Lung (tissue), 12 donors: ENCODE measurements around the gene EPHB1. TPM values are rescaled to one million over a fixed set of nuclear protein-coding genes. Genes with fewer than 3 reads are reported as not detected.

Experiments
- ATAC-seq: fragments of 200-7000 bp; cut with Tn5 transposase; one replicate; pipeline ENCODE4 v1.9.1; 2020; ENCODE audit warnings: moderate number of reproducible peaks; ENCODE audit not compliant: insufficient read depth, low FRiP score
- DNase-seq, 3 donors: peaks; one replicate each; pipeline ENCODE4 v3.0.0-alpha.2; 2013 to 2017
- H3K27ac ChIP-seq, 2 donors: one replicate each; pipeline ENCODE4 v1.5.1; 2013; ENCODE audit warnings: mild to moderate bottlenecking in 2 of 2, moderate library complexity in 2 of 2, control low read depth in 1 of 2, inconsistent platforms in 1 of 2, low read depth in 1 of 2, low read length in 1 of 2
- H3K27me3 ChIP-seq, 3 donors: one replicate each; pipeline ENCODE4 v1.5.1; 2013; ENCODE audit warnings: low read length in 2 of 3; ENCODE audit not compliant: control insufficient read depth in 3 of 3, insufficient read depth in 3 of 3
- H3K36me3 ChIP-seq, 4 donors: one replicate each; pipeline ENCODE4 v1.5.1; 2013; ENCODE audit warnings: low read length in 4 of 4, mild to moderate bottlenecking in 1 of 4, moderate library complexity in 1 of 4; ENCODE audit not compliant: control insufficient read depth in 4 of 4, insufficient read depth in 4 of 4
- H3K4me1 ChIP-seq, 5 donors: one replicate each; pipeline ENCODE4 v1.5.1; 2013; ENCODE audit warnings: low read length in 5 of 5, mild to moderate bottlenecking in 2 of 5, moderate library complexity in 1 of 5; ENCODE audit not compliant: control insufficient read depth in 5 of 5, insufficient read depth in 5 of 5
- H3K4me3 ChIP-seq: one replicate; pipeline ENCODE4 v1.5.1; 2013; ENCODE audit warnings: mild to moderate bottlenecking, control low read depth, moderate library complexity
- H3K9ac ChIP-seq, 2 donors: one replicate each; pipeline ENCODE4 v1.5.1; 2013; ENCODE audit warnings: low read length in 2 of 2, control low read depth in 1 of 2; ENCODE audit not compliant: insufficient read depth in 1 of 2
- H3K9me3 ChIP-seq, 4 donors: one replicate each; pipeline ENCODE4 v1.5.1; 2013; ENCODE audit warnings: low read length in 3 of 4, mild to moderate bottlenecking in 1 of 4, moderate library complexity in 1 of 4; ENCODE audit not compliant: control insufficient read depth in 4 of 4, insufficient read depth in 3 of 4
- WGBS, 2 donors: extraction: QIAGEN DNeasy Blood & Tissue Kit; methylation state at CpG; one replicate each; pipeline ENCODE4 v1.1.7; 2013; 5-methylcytosine and 5-hydroxymethylcytosine counted together
- polyA plus RNA-seq, 2 donors: library from polyadenylated mRNA; stranded (reverse); fragments of 200-250 nt; gene quantifications; one replicate each; pipeline ENCODE4 v1.2.1, GENCODE V29; 2013
- total RNA-seq, 2 donors: library from RNA; depleted of rRNA in 1 of 2; stranded (reverse); fragments of >200 nt in 1 of 2; gene quantifications; one replicate each; pipeline ENCODE4 v1.2.1, GENCODE V29; 2014 to 2021
- TF ChIP-seq, protein P1 (sequence below): IDR thresholded peaks from 2 replicates; pipeline ENCODE4 v1.5.1; 2012; ENCODE audit warnings: mild to moderate bottlenecking; ENCODE audit errors: control extremely low read depth, extremely low read depth
- donor health status: control.
- donor health status: control.
- donor health status: Bipolar disorder and iron deficiency.
- donor health status: healthy.
- donor health status: DM: yes; HTN: yes; CAD: no.

Gene EPHB1
- total and polyA plus RNA-seq, 4 donors = 0.30 to 6.3 (median 2.1) TPM

DNA sequence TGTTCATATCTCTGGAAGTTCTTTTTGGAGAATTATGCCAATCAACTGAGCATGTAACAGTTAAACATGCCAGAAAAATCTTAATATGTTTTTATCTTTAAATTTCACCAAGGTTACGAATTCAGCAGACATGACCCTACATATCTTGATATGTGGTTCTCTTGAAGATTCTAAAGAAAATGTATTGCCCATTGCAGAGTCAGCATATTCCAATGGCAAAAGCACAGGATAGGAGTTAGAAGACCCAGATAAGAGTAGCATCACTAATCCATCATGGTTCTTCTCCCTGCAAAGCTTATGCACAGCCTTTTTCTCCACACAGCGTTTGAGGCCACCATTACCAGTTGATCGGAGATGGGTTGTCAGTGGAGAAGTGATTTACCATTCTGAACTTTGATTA, 402.8 kb downstream of the EPHB1 start:
- TF ChIP-seq, protein P1, sequence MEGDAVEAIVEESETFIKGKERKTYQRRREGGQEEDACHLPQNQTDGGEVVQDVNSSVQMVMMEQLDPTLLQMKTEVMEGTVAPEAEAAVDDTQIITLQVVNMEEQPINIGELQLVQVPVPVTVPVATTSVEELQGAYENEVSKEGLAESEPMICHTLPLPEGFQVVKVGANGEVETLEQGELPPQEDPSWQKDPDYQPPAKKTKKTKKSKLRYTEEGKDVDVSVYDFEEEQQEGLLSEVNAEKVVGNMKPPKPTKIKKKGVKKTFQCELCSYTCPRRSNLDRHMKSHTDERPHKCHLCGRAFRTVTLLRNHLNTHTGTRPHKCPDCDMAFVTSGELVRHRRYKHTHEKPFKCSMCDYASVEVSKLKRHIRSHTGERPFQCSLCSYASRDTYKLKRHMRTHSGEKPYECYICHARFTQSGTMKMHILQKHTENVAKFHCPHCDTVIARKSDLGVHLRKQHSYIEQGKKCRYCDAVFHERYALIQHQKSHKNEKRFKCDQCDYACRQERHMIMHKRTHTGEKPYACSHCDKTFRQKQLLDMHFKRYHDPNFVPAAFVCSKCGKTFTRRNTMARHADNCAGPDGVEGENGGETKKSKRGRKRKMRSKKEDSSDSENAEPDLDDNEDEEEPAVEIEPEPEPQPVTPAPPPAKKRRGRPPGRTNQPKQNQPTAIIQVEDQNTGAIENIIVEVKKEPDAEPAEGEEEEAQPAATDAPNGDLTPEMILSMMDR = no peak
- Histone ChIP-seq H3K36me3 (no peaks in the 10 kb centered on the region), H3K4me1 (no peaks in the 10 kb centered on the region), H3K9me3 (peaks cover 0 to 4% (median 0%) of the 10 kb centered on the region in 4 donors), H3K27ac (no peak overlapping the region), H3K9ac (no peak overlapping the region), H3K4me3 (no peak overlapping the region), H3K27me3 (no peaks in the 10 kb centered on the region)
- DNase-seq = no peak
- 86 to 97% methylated on average over 3 of the region's 3 CpGs for WGBS, 2 donors
- no peak for ATAC-seq

DNA sequence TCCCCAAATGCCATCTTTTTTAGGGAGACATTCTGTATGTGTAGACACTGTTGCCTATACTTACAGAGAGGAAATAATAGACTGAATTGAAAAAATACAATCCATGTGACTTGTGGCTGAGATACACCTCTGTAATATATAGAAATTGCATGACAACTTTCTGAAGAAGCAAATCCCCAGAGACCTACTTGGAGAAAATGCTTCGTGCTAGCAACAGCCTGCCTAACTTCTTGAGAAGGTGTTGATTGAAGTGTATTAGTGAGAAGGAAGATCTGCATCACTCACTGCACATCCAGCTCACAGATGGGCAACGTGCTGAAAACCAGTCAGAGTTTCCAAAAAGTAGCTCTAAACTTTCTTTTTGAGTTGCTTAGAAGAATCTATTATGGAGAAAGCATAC, 404.1 kb downstream of the EPHB1 start:
- Histone ChIP-seq H3K9me3 (peaks cover 0 to 4% (median 0%) of the 10 kb centered on the region in 4 donors), H3K36me3 (no peaks in the 10 kb centered on the region), H3K27me3 (no peaks in the 10 kb centered on the region), H3K4me1 (no peaks in the 10 kb centered on the region), H3K27ac (no peak overlapping the region), H3K4me3 (no peak overlapping the region), H3K9ac (no peak overlapping the region)
- DNase-seq (no peak), ATAC-seq (no peak)
- WGBS, 2 donors = 67 to 79% methylated on average over 2 of the region's 2 CpGs
- TF ChIP-seq, protein P1 = no peak

DNA sequence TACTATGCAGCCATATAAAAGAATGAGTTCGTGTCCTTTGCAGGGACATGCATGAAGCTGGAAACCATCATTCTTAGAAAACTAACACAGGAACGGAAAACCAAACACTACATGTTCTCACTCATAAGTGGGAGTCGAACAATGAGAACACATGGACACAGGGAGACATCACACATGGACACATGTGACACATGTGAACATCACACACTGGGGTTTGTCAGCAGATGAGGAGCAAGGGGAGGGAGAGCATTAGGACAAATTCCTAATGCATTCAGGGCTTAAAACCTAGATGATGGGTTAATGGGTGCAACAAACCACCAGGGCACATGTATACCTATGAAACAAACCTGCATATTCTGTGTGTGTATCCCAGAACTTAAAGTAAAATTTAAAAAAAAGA, 408.0 kb downstream of the EPHB1 start:
- ATAC-seq = no peak
- Histone ChIP-seq H3K4me3 (no peak overlapping the region), H3K27ac (no peak overlapping the region), H3K9me3 (peaks cover 0 to 2% (median 0%) of the 10 kb centered on the region in 4 donors), H3K27me3 (no peaks in the 10 kb centered on the region), H3K4me1 (no peaks in the 10 kb centered on the region), H3K36me3 (no peaks in the 10 kb centered on the region), H3K9ac (no peak overlapping the region)
- TF ChIP-seq, protein P1 = no peak
- DNase-seq = no peak
- 90 to 91% methylated on average over 3 of the region's 3 CpGs for WGBS, 2 donors

DNA sequence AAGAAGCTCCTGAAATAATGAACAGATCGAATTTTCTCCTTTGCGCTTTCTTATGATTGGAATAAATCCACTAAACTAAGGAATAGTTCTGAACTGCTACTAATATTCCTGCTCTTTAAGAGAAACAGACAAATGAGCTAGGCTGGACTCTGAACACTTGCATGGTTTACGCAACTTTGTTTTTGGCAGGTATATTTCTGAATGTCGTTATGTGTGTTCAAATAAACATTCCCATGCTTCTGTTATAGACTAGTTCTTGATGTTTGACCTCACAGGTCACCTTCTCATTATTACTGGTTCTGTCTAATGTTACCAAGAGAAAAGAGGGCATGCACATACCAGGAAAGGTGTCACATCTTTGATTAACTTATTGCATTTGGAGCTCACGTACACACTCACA, 418.2 kb downstream of the EPHB1 start:
- Histone ChIP-seq H3K9me3 (peaks cover 0 to 6% (median 0%) of the 10 kb centered on the region in 4 donors), H3K27me3 (no peaks in the 10 kb centered on the region), H3K36me3 (no peaks in the 10 kb centered on the region), H3K27ac (no peak overlapping the region), H3K9ac (no peak overlapping the region), H3K4me3 (no peak overlapping the region), H3K4me1 (no peaks in the 10 kb centered on the region)
- ATAC-seq (no peak), DNase-seq (no peak)
- WGBS, 2 donors = 75 to 82% methylated on average over 5 of the region's 5 CpGs
- TF ChIP-seq, protein P1 = no peak
